ENCODE measurements around the gene HOXA3. TPM values are rescaled to one million over a fixed set of nuclear protein-coding genes. Genes with fewer than 3 reads are reported as not detected.

The HOXA3 gene
- polyA plus RNA-seq, 6 donors from 2014 or later: not detected

- H3K9me3 Mint-ChIP-seq: peaks cover 0 to 3% (median 0%) of the 10 kb centered on the region in 7 donors
- no peaks in the 10 kb centered on the region for H3K36me3 Mint-ChIP-seq
- H3K27me3 Mint-ChIP-seq: peaks cover 19 to 62% (median 61%) of the 10 kb centered on the region in 3 donors
- no peak for ATAC-seq (ENCODE audit: low read depth in 2 of 2)
- no peaks in the 10 kb centered on the region for H3K4me1 Mint-ChIP-seq
- DNase-seq: no peak
- no peak overlapping the region for H3K4me3 Mint-ChIP-seq
- H3K27ac Mint-ChIP-seq: peak overlapping the region in 1 of 6 donors; percentile 26
These were observed 27.3 kb downstream of the HOXA3 start for GRCh38 chr7:27124902-27125689.

GRCh38 chr7:27124096-27124901 is 28.1 kb downstream of the HOXA3 start:
- ATAC-seq (ENCODE audit: low read depth in 2 of 2) (no peak), DNase-seq (no peak)
- Mint-ChIP-seq H3K27ac (no peak overlapping the region), H3K36me3 (no peaks in the 10 kb centered on the region), H3K9me3 (peaks cover 0 to 3% (median 0%) of the 10 kb centered on the region in 7 donors), H3K4me3 (no peak overlapping the region), H3K4me1 (no peaks in the 10 kb centered on the region), H3K27me3 (peaks cover 19 to 62% (median 60%) of the 10 kb centered on the region in 3 donors)

GRCh38 chr7:27123477-27124053 is 28.8 kb downstream of the HOXA3 start:
- DNase-seq (no peak), ATAC-seq (ENCODE audit: low read depth in 2 of 2) (no peak)
- Mint-ChIP-seq H3K9me3 (no peaks in the 10 kb centered on the region), H3K36me3 (no peaks in the 10 kb centered on the region), H3K4me3 (no peak overlapping the region), H3K4me1 (no peaks in the 10 kb centered on the region), H3K27me3 (peaks cover 13 to 58% (median 52%) of the 10 kb centered on the region in 3 donors), H3K27ac (peak overlapping the region in 1 of 6 donors; percentile 78)

- no peak overlapping the region for H3K4me3 Mint-ChIP-seq
- ATAC-seq (ENCODE audit: low read depth in 2 of 2): no peak
- no peak for DNase-seq
- H3K27ac Mint-ChIP-seq: peak overlapping the region in 1 of 6 donors; percentile 78
- H3K27me3 Mint-ChIP-seq: peaks cover 9 to 56% (median 49%) of the 10 kb centered on the region in 3 donors
- H3K4me1 Mint-ChIP-seq: no peaks in the 10 kb centered on the region
- H3K9me3 Mint-ChIP-seq: no peaks in the 10 kb centered on the region
- H3K36me3 Mint-ChIP-seq: no peaks in the 10 kb centered on the region
These were observed 29.3 kb downstream of the HOXA3 start for GRCh38 chr7:27123007-27123476.

DNA sequence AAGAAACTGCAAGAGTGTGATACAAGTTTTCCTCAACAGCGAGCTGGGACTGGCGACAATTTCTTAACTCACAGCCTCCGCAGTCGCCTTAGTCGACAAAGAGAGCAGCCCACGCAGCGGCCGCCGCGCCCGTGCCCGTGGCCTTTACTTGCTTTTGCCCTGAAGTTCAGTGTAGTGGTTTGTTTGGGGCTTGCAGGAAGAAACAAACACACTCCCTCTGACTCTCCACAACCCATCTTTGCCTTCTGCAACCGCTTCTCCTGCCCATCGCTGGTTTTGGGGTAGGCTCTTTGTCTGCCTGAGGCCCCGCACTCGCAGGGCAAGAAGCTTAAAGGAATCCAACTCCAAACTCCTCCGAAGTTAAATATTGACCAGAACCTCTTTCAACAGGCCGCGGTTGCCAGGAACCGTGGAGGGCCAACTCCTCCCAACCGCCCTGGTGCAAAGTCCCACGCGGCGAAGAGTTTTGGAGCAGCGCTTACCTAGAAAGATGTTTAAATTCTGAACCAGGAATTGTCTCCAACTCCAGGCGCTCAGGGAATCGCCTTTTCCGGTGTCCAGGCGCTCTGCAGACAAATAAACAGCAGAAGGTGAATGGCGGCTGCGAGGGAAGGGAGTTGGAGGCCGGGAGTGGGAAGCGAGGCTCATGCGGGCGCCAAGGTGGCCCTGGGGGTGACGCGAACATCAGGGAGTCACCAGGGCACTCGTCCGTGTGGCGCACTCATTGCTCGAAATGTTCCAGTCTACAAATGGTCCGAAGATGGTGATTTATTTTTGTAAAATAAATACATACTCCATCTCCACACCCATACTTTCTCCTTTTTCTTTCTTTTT is 30.1 kb downstream of the HOXA3 start:
- Mint-ChIP-seq H3K4me1 (no peaks in the 10 kb centered on the region), H3K36me3 (no peaks in the 10 kb centered on the region)

GRCh38 chr7:27121684-27122076 is 30.7 kb downstream of the HOXA3 start:
- no peaks in the 10 kb centered on the region for H3K4me1 Mint-ChIP-seq
- H3K4me3 Mint-ChIP-seq: no peak overlapping the region
- DNase-seq (no peak), ATAC-seq (ENCODE audit: low read depth in 2 of 2) (no peak)
- H3K27ac Mint-ChIP-seq: no peak overlapping the region
- H3K36me3 Mint-ChIP-seq: no peaks in the 10 kb centered on the region
- no peaks in the 10 kb centered on the region for H3K9me3 Mint-ChIP-seq
- peaks cover 6 to 53% (median 41%) of the 10 kb centered on the region in 3 donors for H3K27me3 Mint-ChIP-seq

More for the DNA sequence above, 30.1 kb downstream of the HOXA3 start:
- no peak for ATAC-seq (ENCODE audit: low read depth in 2 of 2)
- Mint-ChIP-seq H3K4me3 (peak overlapping the region in 1 of 8 donors; percentile 22), H3K27me3 (peaks cover 6 to 56% (median 47%) of the 10 kb centered on the region in 3 donors), H3K27ac (no peak overlapping the region), H3K9me3 (no peaks in the 10 kb centered on the region)
- DNase-seq: no peak

GRCh38 chr7:27119412-27119911 is 32.9 kb downstream of the HOXA3 start:
- H3K4me3 Mint-ChIP-seq: no peak overlapping the region
- H3K9me3 Mint-ChIP-seq: no peaks in the 10 kb centered on the region
- ATAC-seq (ENCODE audit: low read depth in 2 of 2) (no peak), DNase-seq (no peak)
- peaks cover 0 to 38% (median 19%) of the 10 kb centered on the region in 3 donors for H3K27me3 Mint-ChIP-seq
- H3K27ac Mint-ChIP-seq: no peak overlapping the region
- no peaks in the 10 kb centered on the region for H3K36me3 Mint-ChIP-seq
- H3K4me1 Mint-ChIP-seq: no peaks in the 10 kb centered on the region

- ATAC-seq (ENCODE audit: low read depth in 2 of 2) (no peak), DNase-seq (no peak)
- Mint-ChIP-seq H3K4me3 (no peak overlapping the region), H3K9me3 (no peaks in the 10 kb centered on the region), H3K27ac (no peak overlapping the region), H3K4me1 (no peaks in the 10 kb centered on the region), H3K27me3 (peaks cover 0 to 29% (median 10%) of the 10 kb centered on the region in 3 donors), H3K36me3 (no peaks in the 10 kb centered on the region)
These were observed 33.8 kb downstream of the HOXA3 start for GRCh38 chr7:27118580-27118979.

DNA sequence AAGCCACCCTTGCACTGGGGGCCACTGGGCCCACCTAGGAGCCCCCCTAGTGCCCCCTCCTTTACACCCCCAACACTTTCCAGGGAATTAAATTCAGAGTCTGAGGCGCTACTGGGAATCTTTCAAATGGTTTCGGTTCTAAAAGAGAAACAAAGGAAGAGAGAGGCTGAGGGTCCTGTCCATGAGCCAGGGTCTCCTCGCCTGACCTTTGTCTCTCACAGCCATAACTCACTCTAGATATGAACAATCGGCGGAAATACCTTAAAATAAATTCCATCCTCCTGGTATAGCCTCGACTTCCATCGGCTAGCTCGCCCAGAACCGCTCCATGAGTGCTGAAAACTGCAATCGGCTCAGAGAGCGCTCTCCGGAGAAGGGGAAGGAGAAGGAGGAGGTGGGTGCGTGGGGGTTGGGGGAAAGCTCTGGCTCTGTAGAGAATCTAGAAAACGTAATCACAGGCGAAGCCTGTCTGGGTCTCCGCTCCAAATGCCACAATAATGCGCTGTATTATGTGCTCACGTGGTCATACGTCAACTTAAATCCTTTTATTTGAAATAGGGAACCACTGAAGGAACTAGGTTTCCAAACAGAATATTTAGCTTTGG is 34.4 kb downstream of the HOXA3 start:
- Mint-ChIP-seq H3K9me3 (no peaks in the 10 kb centered on the region), H3K27me3 (peaks cover 0 to 25% (median 7%) of the 10 kb centered on the region in 3 donors), H3K4me3 (no peak overlapping the region), H3K27ac (no peak overlapping the region), H3K4me1 (no peaks in the 10 kb centered on the region), H3K36me3 (no peaks in the 10 kb centered on the region)
- DNase-seq (no peak), ATAC-seq (ENCODE audit: low read depth in 2 of 2) (no peak)

GRCh38 chr7:27116962-27117886 is 35.2 kb downstream of the HOXA3 start:
- no peak for ATAC-seq (ENCODE audit: low read depth in 2 of 2)
- DNase-seq: no peak
- Mint-ChIP-seq H3K27ac (no peak overlapping the region), H3K4me3 (no peak overlapping the region), H3K4me1 (no peaks in the 10 kb centered on the region), H3K36me3 (no peaks in the 10 kb centered on the region), H3K9me3 (no peaks in the 10 kb centered on the region), H3K27me3 (peaks cover 0 to 27% (median 7%) of the 10 kb centered on the region in 3 donors)

DNA sequence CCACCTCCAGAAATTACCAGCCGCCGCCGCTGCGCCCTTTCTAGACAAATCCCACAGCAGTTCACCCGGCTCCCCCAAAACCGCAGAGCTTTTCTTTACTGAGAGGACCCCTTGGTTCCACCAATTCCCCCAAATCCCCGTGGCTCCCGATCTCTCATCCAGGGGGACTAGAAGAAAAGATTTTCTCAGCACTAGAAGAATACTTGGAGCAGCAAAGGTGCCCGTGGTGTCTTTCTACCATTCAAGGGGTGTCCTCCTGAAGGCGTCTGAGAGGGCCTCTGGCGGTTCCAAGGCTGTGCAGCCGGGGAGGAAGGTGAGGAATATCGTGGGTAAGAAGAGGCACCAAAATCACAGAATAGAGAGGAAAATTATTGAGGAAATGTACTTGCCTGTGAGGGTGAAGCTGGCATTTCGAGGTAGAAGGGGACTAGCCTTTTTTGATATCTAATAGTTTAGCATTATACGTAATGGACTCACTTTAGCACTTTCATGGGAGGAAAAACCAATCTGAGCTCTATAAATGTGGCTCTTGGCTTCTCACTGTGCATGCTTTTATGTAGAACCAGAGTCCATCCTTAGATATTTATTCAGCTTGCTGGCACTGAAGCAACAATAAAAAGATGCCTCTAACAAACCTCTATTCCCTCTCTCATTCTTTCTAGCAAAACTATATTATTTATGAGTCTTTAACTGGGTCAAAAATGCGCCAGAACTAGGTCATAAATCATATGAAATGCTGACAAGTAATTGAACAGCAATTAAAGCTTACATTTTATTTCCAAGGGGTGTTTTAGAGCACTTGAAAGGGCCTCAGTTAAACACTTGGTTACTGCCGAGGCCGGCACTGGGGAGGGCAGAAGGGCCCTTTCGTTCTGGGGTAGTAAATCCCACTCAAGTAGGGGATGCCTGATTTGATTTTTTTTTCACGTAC is 36.1 kb downstream of the HOXA3 start:
- Mint-ChIP-seq H3K9me3 (no peaks in the 10 kb centered on the region), H3K4me1 (no peaks in the 10 kb centered on the region), H3K4me3 (no peak overlapping the region), H3K27me3 (peaks cover 0 to 35% (median 7%) of the 10 kb centered on the region in 3 donors), H3K27ac (no peak overlapping the region), H3K36me3 (no peaks in the 10 kb centered on the region)
- DNase-seq (no peak), ATAC-seq (ENCODE audit: low read depth in 2 of 2) (no peak)

All from naive B cell (primary cell).